IMR-90 (cell line): ENCODE data around the gene TBX3. TPM values are rescaled to one million over a fixed set of nuclear protein-coding genes. Genes with fewer than 3 reads are reported as not detected.

ENCODE experiments used
- ATAC-seq: fragments of 200-7000 bp; cut with Tn5 transposase; 2 replicates; pipeline ENCODE4 v1.9.1; 2020; ENCODE audit warnings: low read depth, mild to moderate bottlenecking, moderate library complexity
- BruUV-seq: library from RNA; stranded (reverse); fragments of 400-500 nt; replicated peaks from 2 replicates; lab custom pipeline; 2021; lab: Mats Ljungman, UMichigan
- CTCF ChIA-PET: fragments of 300-600 bp; formaldehyde crosslinking; extraction: SDS; loops from one replicate; lab custom pipeline; 2021; ENCODE audit warnings: antibody characterized with exemption; lab: Yijun Ruan, JAX
- POLR2A ChIA-PET: fragments of 300-600 bp; sonication (Branson Sonifier 250); formaldehyde crosslinking; loops from one replicate; lab custom pipeline; 2022; ENCODE audit warnings: antibody characterized with exemption; ENCODE audit not compliant: unreplicated experiment; lab: Charles Lee
- DNase-seq: peaks from one replicate; pipeline ENCODE4 v3.0.0; 2013
- H2AFZ ChIP-seq: replicated peaks from 2 replicates; pipeline ENCODE3; 2013; ENCODE audit warnings: low read length, mild to moderate bottlenecking; ENCODE audit not compliant: poor library complexity
- H2AK5ac ChIP-seq: 2 replicates; pipeline ENCODE4 v1.6.1; 2013; ENCODE audit warnings: low read depth, low read length, inconsistent platforms
- H2AK9ac ChIP-seq: replicated peaks from 2 replicates; pipeline ENCODE3; 2013; ENCODE audit warnings: mild to moderate bottlenecking, low read depth, low read length, moderate library complexity; ENCODE audit not compliant: poor library complexity
- H2BK120ac ChIP-seq: 2 replicates; pipeline ENCODE4 v1.6.1; 2013; ENCODE audit warnings: low read depth, low read length, inconsistent platforms
- H2BK15ac ChIP-seq: 3 replicates; pipeline ENCODE4 v1.6.1; 2013; ENCODE audit warnings: low read depth, low read length, inconsistent platforms
- H2BK20ac ChIP-seq: 2 replicates; pipeline ENCODE4 v1.6.1; 2013; ENCODE audit warnings: low read depth, mild to moderate bottlenecking, inconsistent platforms, low read length, moderate library complexity
- H2BK5ac ChIP-seq: 2 replicates; pipeline ENCODE4 v1.6.1; 2013; ENCODE audit warnings: mild to moderate bottlenecking, low read depth, low read length, inconsistent platforms; ENCODE audit not compliant: poor library complexity, severe bottlenecking
- H3K14ac ChIP-seq: replicated peaks from 2 replicates; pipeline ENCODE4 v1.6.1; 2013; ENCODE audit warnings: low read depth, low read length, inconsistent platforms
- H3K18ac ChIP-seq: 2 replicates; pipeline ENCODE4 v1.6.1; 2013; ENCODE audit warnings: low read depth, low read length, control low read depth
- H3K23ac ChIP-seq: 2 replicates; pipeline ENCODE4 v1.6.1; 2013; ENCODE audit warnings: low read depth, low read length, inconsistent platforms
- H3K27ac ChIP-seq: 2 replicates; pipeline ENCODE4 v1.5.1; 2013; ENCODE audit warnings: mild to moderate bottlenecking, control low read depth, low read length; ENCODE audit not compliant: insufficient read depth
- H3K27me3 ChIP-seq: 2 replicates; pipeline ENCODE4 v1.6.1; 2013; ENCODE audit warnings: low read length; ENCODE audit not compliant: control insufficient read depth, insufficient read depth
- H3K36me3 ChIP-seq: 2 replicates; pipeline ENCODE4 v1.6.1; 2013; ENCODE audit warnings: low read length, mixed read lengths; ENCODE audit not compliant: control insufficient read depth, insufficient read depth
- H3K4ac ChIP-seq: 2 replicates; pipeline ENCODE4 v1.6.1; 2013; ENCODE audit warnings: low read depth, low read length, inconsistent platforms
- H3K4me1 ChIP-seq: 2 replicates; pipeline ENCODE4 v1.6.1; 2013; ENCODE audit warnings: low read length, mixed read lengths; ENCODE audit not compliant: control insufficient read depth, insufficient read depth
- H3K4me2 ChIP-seq: 2 replicates; pipeline ENCODE4 v1.6.1; 2013; ENCODE audit warnings: low read depth, mild to moderate bottlenecking, control low read depth, low read length, moderate library complexity
- H3K4me3 ChIP-seq: 2 replicates; pipeline ENCODE4 v1.5.1; 2013; ENCODE audit warnings: low read depth, mild to moderate bottlenecking, control low read depth, low read length, moderate library complexity; ENCODE audit not compliant: insufficient read depth
- H3K56ac ChIP-seq: 2 replicates; pipeline ENCODE4 v1.6.1; 2013; ENCODE audit warnings: low read length, inconsistent platforms; ENCODE audit not compliant: insufficient read depth; ENCODE audit errors: extremely low read depth
- H3K79me1 ChIP-seq, 2 experiments: 2 replicates each; pipeline ENCODE4 v1.6.1; 2013; ENCODE audit warnings: low read length in 2 of 2, inconsistent platforms in 1 of 2, low read depth in 1 of 2
- H3K9ac ChIP-seq: 2 replicates; pipeline ENCODE4 v1.6.1; 2013; ENCODE audit warnings: low read depth, low read length, control low read depth
- H3K9me1 ChIP-seq: 2 replicates; pipeline ENCODE4 v1.6.1; 2013; ENCODE audit warnings: low read length, inconsistent platforms; ENCODE audit not compliant: insufficient read depth
- H3K9me3 ChIP-seq: 2 replicates; pipeline ENCODE4 v1.6.1; 2013; ENCODE audit warnings: low read length; ENCODE audit not compliant: control insufficient read depth, insufficient read depth
- H4K20me1 ChIP-seq: 2 replicates; pipeline ENCODE4 v1.6.1; 2013; ENCODE audit warnings: low read length, inconsistent platforms; ENCODE audit not compliant: insufficient read depth
- H4K5ac ChIP-seq: 2 replicates; pipeline ENCODE4 v1.6.1; 2013; ENCODE audit warnings: mild to moderate bottlenecking, low read depth, low read length, control low read depth
- H4K8ac ChIP-seq, 2 experiments: 2 replicates each; pipeline ENCODE4 v1.6.1; 2013; ENCODE audit warnings: low read depth in 2 of 2, low read length in 2 of 2, control low read depth in 1 of 2, inconsistent platforms in 1 of 2
- H4K91ac ChIP-seq: 2 replicates; pipeline ENCODE4 v1.6.1; 2013; ENCODE audit warnings: low read depth, low read length, inconsistent platforms; ENCODE audit not compliant: insufficient read depth
- BHLHE40 ChIP-seq: fragments of 150-350 bp; IDR thresholded peaks from 2 replicates; pipeline ENCODE4 v1.6.1; 2016; ENCODE audit warnings: mild to moderate bottlenecking, low read depth, low read length
- CEBPB ChIP-seq: IDR thresholded peaks from 2 replicates; pipeline ENCODE4 v1.6.1; 2012; ENCODE audit warnings: low read depth, low read length, improper control_type of control experiment
- CHD1 ChIP-seq: IDR thresholded peaks from 2 replicates; pipeline ENCODE4 v1.6.1; 2012; ENCODE audit warnings: low read depth, low read length, improper control_type of control experiment
- CTCF ChIP-seq: conservative IDR thresholded peaks from 2 replicates; pipeline ENCODE4 v1.5.1; 2012; ENCODE audit warnings: mild to moderate bottlenecking, low read depth, low read length, improper control_type of control experiment
- ELK1 ChIP-seq: fragments of 150-350 bp; IDR thresholded peaks from 2 replicates; pipeline ENCODE4 v1.6.1; 2016; ENCODE audit warnings: low read depth, mild to moderate bottlenecking, low read length, moderate library complexity, borderline replicate concordance
- FOS ChIP-seq: fragments of 150-350 bp; IDR thresholded peaks from 2 replicates; pipeline ENCODE4 v1.6.1; 2016; ENCODE audit warnings: low read depth, low read length
- MAFK ChIP-seq: IDR thresholded peaks from 2 replicates; pipeline ENCODE4 v1.6.1; 2012; ENCODE audit warnings: low read depth, low read length, improper control_type of control experiment
- MAZ ChIP-seq: IDR thresholded peaks from 2 replicates; pipeline ENCODE4 v1.6.1; 2012; ENCODE audit warnings: low read depth, mild to moderate bottlenecking, low read length, improper control_type of control experiment, moderate library complexity, borderline replicate concordance
- MXI1 ChIP-seq: IDR thresholded peaks from 2 replicates; pipeline ENCODE4 v1.6.1; 2012; ENCODE audit warnings: low read depth, mild to moderate bottlenecking, low read length, moderate library complexity, borderline replicate concordance
- NFE2L2 ChIP-seq: fragments of 150-350 bp; IDR thresholded peaks from 2 replicates; pipeline ENCODE4 v1.6.1; 2016; ENCODE audit warnings: low read depth, mild to moderate bottlenecking, low read length
- POLR2A ChIP-seq: IDR thresholded peaks from 2 replicates; pipeline ENCODE4 v1.6.1; 2012; ENCODE audit warnings: mild to moderate bottlenecking, low read depth, low read length
- RAD21 ChIP-seq: IDR thresholded peaks from 2 replicates; pipeline ENCODE4 v1.6.1; 2012; ENCODE audit warnings: low read length, improper control_type of control experiment
- RCOR1 ChIP-seq: IDR thresholded peaks from 2 replicates; pipeline ENCODE4 v1.6.1; 2012; ENCODE audit warnings: mild to moderate bottlenecking, low read length, improper control_type of control experiment; ENCODE audit not compliant: insufficient replicate concordance
- RFX5 ChIP-seq: IDR thresholded peaks from 2 replicates; pipeline ENCODE4 v1.8.0; 2012; ENCODE audit warnings: low read depth, mild to moderate bottlenecking, low read length, moderate library complexity
- SMC3 ChIP-seq: fragments of 150-350 bp; IDR thresholded peaks from 2 replicates; pipeline ENCODE4 v1.6.1; 2016; ENCODE audit warnings: low read depth, mild to moderate bottlenecking, antibody characterized with exemption, low read length, moderate library complexity
- USF2 ChIP-seq: fragments of 150-350 bp; IDR thresholded peaks from 2 replicates; pipeline ENCODE4 v1.6.1; 2017; ENCODE audit warnings: mild to moderate bottlenecking, antibody characterized with exemption, low read length, low read depth
- WGBS, 2 experiments: methylation state at CpG; one replicate each; pipeline versions ENCODE4 v1.1.5 to v1.1.7; 2013; ENCODE audit warnings: missing lambda C conversion rate in 2 of 2; ENCODE audit not compliant: insufficient read length in 1 of 2; ENCODE audit errors: extremely low coverage in 2 of 2; 5-methylcytosine and 5-hydroxymethylcytosine counted together
- dilution Hi-C: fragments of 300-500 bp; cut with HindIII; formaldehyde crosslinking; loops from one replicate; pipeline ENCODE4 v1.14.3; 2018; ENCODE audit warnings: low sequenced_read_pairs; ENCODE audit not compliant: unreplicated experiment
- in situ Hi-C: fragments of 300-500 bp; cut with MboI; formaldehyde crosslinking; loops from 3 replicates; pipeline ENCODE4 v1.14.3; 2019; ENCODE audit warnings: low sequenced_read_pairs, inconsistent platforms, mixed read lengths
- intact Hi-C: fragments of 100-400 bp; cut with micrococcal nuclease; formaldehyde crosslinking; loops from 2 replicates; pipeline ENCODE4 v1.10.0; 2022
- polyA plus RNA-seq, 3 experiments: library from polyadenylated mRNA; depleted of rRNA; stranded (reverse); fragments of >200 nt; gene quantifications; 2 replicates each; pipeline ENCODE4 v1.2.3, GENCODE V29; 2012; ENCODE audit warnings: low replicate concordance in 1 of 3
- total RNA-seq: library from RNA; depleted of rRNA; stranded (reverse); fragments of >200 nt; gene quantifications from 2 replicates; pipeline ENCODE4 v1.2.3, GENCODE V29; 2012

Gene TBX3
- total and polyA plus RNA-seq, 2 of the 4 experiments (the other 2 are of a cell fraction): 15.8 to 44.9 TPM

- no peak overlapping the region for H2BK120ac ChIP-seq
- no peak overlapping the region for H3K14ac ChIP-seq
- H3K79me1 ChIP-seq: no peaks in the 10 kb centered on the region
- no CpG with 5 or more reads among the region's 5 CpGs for WGBS, 2 experiments
- ATAC-seq: no peak
- BruUV-seq: no TSS peak
- no peak overlapping the region for H2AFZ ChIP-seq
- no peak overlapping the region for H3K9ac ChIP-seq
- no peak overlapping the region for H3K27ac ChIP-seq
- peaks cover 13% of the 10 kb centered on the region for H3K27me3 ChIP-seq
- 0 out of 2 replicates have a peak, but pooled peaks cover 2% of the 10 kb centered on the region for H3K9me1 ChIP-seq
- no peak overlapping the region for H3K4me3 ChIP-seq
- POLR2A ChIA-PET: no interaction called here
- H2BK5ac ChIP-seq: no peak overlapping the region
- no peaks in the 10 kb centered on the region for H3K36me3 ChIP-seq
- no peaks in the 10 kb centered on the region for H3K9me3 ChIP-seq
- H2BK20ac ChIP-seq: no peak overlapping the region
- no peaks in the 10 kb centered on the region for H4K20me1 ChIP-seq
- no peak overlapping the region for H2BK15ac ChIP-seq
- H3K4me2 ChIP-seq: no peak overlapping the region
- H4K91ac ChIP-seq: no peak overlapping the region
- dilution Hi-C loops (no loop called here), intact Hi-C loops (no loop called here), in situ Hi-C loops (loop anchor here (5.0 kb wide), 1 partner anchor 1289 kb away; no protein-coding TSS in a partner anchor)
- TF ChIP-seq BHLHE40 (no peak), RCOR1 (no peak), NFE2L2 (no peak), MAFK (no peak), SMC3 (no peak), ELK1 (no peak), RAD21 (no peak), POLR2A (no peak), FOS (no peak), MAZ (no peak), RFX5 (no peak), CEBPB (no peak), MXI1 (no peak), CTCF (no peak), USF2 (no peak), CHD1 (no peak)
- no peak overlapping the region for H3K56ac ChIP-seq
- CTCF ChIA-PET: no interaction called here
- H2AK5ac ChIP-seq: no peak overlapping the region
- no peak overlapping the region for H3K18ac ChIP-seq
- no peak overlapping the region for H2AK9ac ChIP-seq
- no peak for DNase-seq
- no peaks in the 10 kb centered on the region for H3K4me1 ChIP-seq
- H4K8ac ChIP-seq: no peak overlapping the region
- H3K23ac ChIP-seq: no peak overlapping the region
- no peak overlapping the region for H4K5ac ChIP-seq
- H3K4ac ChIP-seq: no peak overlapping the region
These were observed 55.8 kb downstream of the TBX3 start for GRCh38 chr12:114628199-114628598.
